Erythroblast (primary cell): ENCODE measurements around the gene IFNGR1.

Source experiments
- GATA1 ChIP-seq: IDR thresholded peaks from 2 replicates; pipeline ENCODE4 v1.6.1; 2011; ENCODE audit warnings: low read depth, mild to moderate bottlenecking, control low read depth, low read length, moderate library complexity
- POLR2A ChIP-seq: IDR thresholded peaks from 2 replicates; pipeline ENCODE4 v1.6.1; 2011; ENCODE audit warnings: mild to moderate bottlenecking, low read length

DNA sequence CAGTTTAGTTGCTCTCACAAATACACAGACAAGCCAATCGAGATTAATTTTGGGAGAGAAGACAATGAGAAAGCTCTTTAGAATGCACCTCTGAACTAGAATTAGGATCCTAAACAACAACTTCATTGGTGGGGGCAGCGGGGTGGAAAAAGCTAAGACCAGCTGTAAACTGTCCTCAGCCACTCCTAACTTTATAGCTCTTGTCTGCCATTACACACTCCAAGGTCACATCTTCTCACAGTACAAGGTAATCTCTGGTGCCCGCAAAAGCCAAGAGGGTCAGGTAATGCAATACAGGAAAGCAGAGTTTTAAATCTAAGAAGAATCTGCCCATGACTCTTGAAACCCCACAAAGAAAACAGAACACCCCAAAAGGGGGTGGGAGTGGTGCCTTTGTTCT is 27.9 kb downstream of the IFNGR1 start:
- TF ChIP-seq POLR2A (no peak), GATA1 (no peak)
